Nephron progenitor cell (in vitro differentiated cells): ENCODE measurements around the gene DHCR24.

Experiments used
- DNase-seq: peaks from one replicate; pipeline ENCODE4 v3.0.0; 2021
- H3K27ac Mint-ChIP-seq: 2 replicates; pipeline ENCODE4 v1.8.0; 2021; ENCODE audit warnings: mild to moderate bottlenecking, moderate library complexity, mixed read lengths
- H3K27me3 Mint-ChIP-seq: 2 replicates; pipeline ENCODE4 v1.8.0; 2021; ENCODE audit warnings: mild to moderate bottlenecking, low read depth, mixed read lengths; ENCODE audit not compliant: poor library complexity
- H3K36me3 Mint-ChIP-seq: 2 replicates; pipeline ENCODE4 v1.8.0; 2021; ENCODE audit warnings: low read depth, mixed read lengths
- H3K4me1 Mint-ChIP-seq: 2 replicates; pipeline ENCODE4 v1.8.0; 2021; ENCODE audit warnings: mixed read lengths
- H3K4me3 Mint-ChIP-seq: 2 replicates; pipeline ENCODE4 v1.8.0; 2021; ENCODE audit warnings: mild to moderate bottlenecking, moderate library complexity, mixed read lengths
- H3K9me3 Mint-ChIP-seq: 2 replicates; pipeline ENCODE4 v1.8.0; 2021; ENCODE audit warnings: mild to moderate bottlenecking, moderate library complexity, mixed read lengths
- CTCF ChIP-seq: fragments of 200-600 bp; sonication (generic); IDR thresholded peaks from 2 replicates; pipeline ENCODE4 v1.5.0; 2021; ENCODE audit warnings: antibody characterized with exemption

The DHCR24 gene

GRCh38 chr1:54835970-54836369 lies 51.0 kb downstream of the DHCR24 start:
- no peak overlapping the region for H3K27ac Mint-ChIP-seq
- H3K4me1 Mint-ChIP-seq = peaks cover 8% of the 10 kb centered on the region
- H3K36me3 Mint-ChIP-seq = no peaks in the 10 kb centered on the region
- no peak for DNase-seq
- TF ChIP-seq CTCF = no peak
- H3K4me3 Mint-ChIP-seq = no peak overlapping the region
- peaks cover 27% of the 10 kb centered on the region for H3K27me3 Mint-ChIP-seq
- peaks cover 6% of the 10 kb centered on the region for H3K9me3 Mint-ChIP-seq

- no peak for DNase-seq
- Mint-ChIP-seq H3K4me1 (peaks cover 8% of the 10 kb centered on the region), H3K27me3 (peaks cover 34% of the 10 kb centered on the region), H3K9me3 (peaks cover 11% of the 10 kb centered on the region), H3K27ac (no peak overlapping the region), H3K4me3 (no peak overlapping the region), H3K36me3 (no peaks in the 10 kb centered on the region)
- no peak for TF ChIP-seq CTCF
Observed at GRCh38 chr1:54835131-54835898, 51.7 kb downstream of the DHCR24 start.

GRCh38 chr1:54834007-54834541 lies 52.9 kb downstream of the DHCR24 start:
- DNase-seq = no peak
- no peak overlapping the region for H3K27ac Mint-ChIP-seq
- H3K4me1 Mint-ChIP-seq = peaks cover 8% of the 10 kb centered on the region
- no peak for TF ChIP-seq CTCF
- H3K9me3 Mint-ChIP-seq = peaks cover 17% of the 10 kb centered on the region
- peaks cover 41% of the 10 kb centered on the region for H3K27me3 Mint-ChIP-seq
- H3K36me3 Mint-ChIP-seq = no peaks in the 10 kb centered on the region
- H3K4me3 Mint-ChIP-seq = no peak overlapping the region

- Mint-ChIP-seq H3K27me3 (peaks cover 47% of the 10 kb centered on the region), H3K4me1 (peaks cover 8% of the 10 kb centered on the region), H3K4me3 (no peak overlapping the region), H3K27ac (no peak overlapping the region), H3K9me3 (peaks cover 24% of the 10 kb centered on the region), H3K36me3 (no peaks in the 10 kb centered on the region)
- no peak for DNase-seq
- TF ChIP-seq CTCF = no peak
Observed at GRCh38 chr1:54833121-54833520, 53.9 kb downstream of the DHCR24 start.

- H3K4me3 Mint-ChIP-seq = no peak overlapping the region
- peaks cover 64% of the 10 kb centered on the region for H3K9me3 Mint-ChIP-seq
- no peak overlapping the region for H3K27ac Mint-ChIP-seq
- DNase-seq = no peak
- H3K36me3 Mint-ChIP-seq = peaks cover 4% of the 10 kb centered on the region
- peaks cover 43% of the 10 kb centered on the region for H3K27me3 Mint-ChIP-seq
- no peaks in the 10 kb centered on the region for H3K4me1 Mint-ChIP-seq
- no peak for TF ChIP-seq CTCF
Observed at GRCh38 chr1:54826226-54826816, 60.7 kb downstream of the DHCR24 start.
